ENCODE measurements around the gene CCNA2. TPM values are rescaled to one million over a fixed set of nuclear protein-coding genes. Genes with fewer than 3 reads are reported as not detected.

The CCNA2 gene
- total RNA-seq, 1 experiment from 2014 or later = 89.2 TPM

DNA sequence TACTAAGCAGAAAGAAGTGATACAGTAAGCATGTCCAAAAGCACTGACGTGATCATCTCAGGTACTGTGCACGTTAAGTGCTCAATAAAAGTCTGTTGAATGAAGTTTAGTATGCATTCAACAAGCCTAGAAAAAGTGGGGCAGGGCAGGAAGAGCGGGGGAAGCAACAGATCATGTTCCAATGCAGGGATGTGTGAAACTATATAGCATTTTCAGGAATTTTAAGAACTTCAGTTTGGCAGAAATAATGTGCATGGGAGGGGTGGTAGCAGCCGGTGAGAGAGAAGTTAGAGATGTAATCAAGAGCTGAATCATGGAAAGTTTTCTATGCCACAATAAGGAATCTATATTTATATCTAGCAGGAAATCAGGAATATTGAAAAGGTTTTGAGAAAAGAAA lies 19.2 kb upstream of the CCNA2 start:
- no peak overlapping the region for H3K56ac ChIP-seq (ENCODE audit: insufficient read length, low read depth, low read length)
- no peaks in the 10 kb centered on the region for H3K79me1 ChIP-seq (ENCODE audit: insufficient read depth, low read depth, low read length, poor library complexity, severe bottlenecking)
- H3K23me2 ChIP-seq (ENCODE audit: insufficient read length, low read depth, low read length, poor library complexity, severe bottlenecking) = no peaks in the 10 kb centered on the region
- H3K23ac ChIP-seq (ENCODE audit: insufficient read length, low read depth, low read length) = no peak overlapping the region
- H4K8ac ChIP-seq (replicated peaks; ENCODE audit: insufficient read length, low read depth, low read length) = no peak overlapping the region
- H3K27ac Mint-ChIP-seq = no peak overlapping the region
- no CpG with 5 or more reads among the region's 4 CpGs for WGBS (ENCODE audit: extremely low coverage, insufficient read length, low lambda C conversion rate)
- DNase-seq = no peak
- H3K27ac ChIP-seq (ENCODE audit: insufficient read length, low read depth, low read length) = no peak overlapping the region
- H3K27me3 Mint-ChIP-seq (ENCODE audit: low read depth) = no peaks in the 10 kb centered on the region
- no peak overlapping the region for H2BK15ac ChIP-seq (ENCODE audit: low read depth, low read length)
- no peak overlapping the region for H2BK120ac ChIP-seq (ENCODE audit: low read depth, low read length, poor library complexity, severe bottlenecking)
- H3K4me1 ChIP-seq (ENCODE audit: insufficient read depth, low read length) = no peaks in the 10 kb centered on the region
- no peak overlapping the region for H3K4me3 Mint-ChIP-seq
- no peak overlapping the region for H2AK5ac ChIP-seq (ENCODE audit: insufficient read length, low read length)
- no peak overlapping the region for H4K5ac ChIP-seq (ENCODE audit: insufficient read length, low read depth, low read length)
- no peak overlapping the region for H4K91ac ChIP-seq (ENCODE audit: insufficient read length, low read depth, low read length)
- H2BK5ac ChIP-seq (ENCODE audit: insufficient read length, low read length) = no peak overlapping the region
- H4K20me1 ChIP-seq (ENCODE audit: control insufficient read depth, insufficient read depth, insufficient read length) = no peaks in the 10 kb centered on the region
- TF ChIP-seq CTCF (conservative IDR thresholded peaks at IDR 0.05) = no peak
- H2AFZ ChIP-seq (ENCODE audit: low read length) = no peak overlapping the region
- no peak overlapping the region for H3K4me2 ChIP-seq (ENCODE audit: insufficient read depth, insufficient read length, low read length)
- peaks cover 0 to 3% of the 10 kb centered on the region in 2 experiments; a peak in 1 of 5 replicates for H3K9me3 Mint-ChIP-seq
- no peak overlapping the region for H3K9ac ChIP-seq (ENCODE audit: extremely low read depth, insufficient read length, low read length)
- no peak overlapping the region for H3K14ac ChIP-seq (ENCODE audit: insufficient read depth, low read length)
- no peaks in the 10 kb centered on the region for H3K27me3 ChIP-seq (ENCODE audit: insufficient read depth, low read length)
- H3K9me3 ChIP-seq (ENCODE audit: control insufficient read depth, low read depth, low read length) = no peaks in the 10 kb centered on the region
- H3K18ac ChIP-seq (ENCODE audit: insufficient read length, low read depth, low read length) = no peak overlapping the region
- no peaks in the 10 kb centered on the region for H3K4me1 Mint-ChIP-seq
- H3K79me2 ChIP-seq (ENCODE audit: insufficient read depth, low read length) = no peaks in the 10 kb centered on the region
- H3T11ph ChIP-seq (ENCODE audit: low read length) = no peak overlapping the region
- peaks cover 5 to 19% (median 11%) of the 10 kb centered on the region in 3 experiments; a peak in 5 of 7 replicates for H3K36me3 Mint-ChIP-seq (ENCODE audit: insufficient read depth in 1 of 3, low read depth in 3 of 3)
- H2BK12ac ChIP-seq (ENCODE audit: insufficient read length, low read depth, low read length) = no peak overlapping the region
- no peak overlapping the region for H3K4ac ChIP-seq (ENCODE audit: low read depth, low read length)
- no peak overlapping the region for H2BK20ac ChIP-seq (ENCODE audit: low read depth, low read length, poor library complexity, severe bottlenecking)

Measured in H9 (cell line).